Neural progenitor cell (in vitro differentiated cells): ENCODE results near the gene ADCY2.

Source experiments
- CTCF ChIP-seq: fragments of 200-600 bp; sonication (generic); IDR thresholded peaks from 2 replicates; pipeline ENCODE4 v1.5.1; 2017; ENCODE audit warnings: antibody characterized with exemption, mild to moderate bottlenecking
- EZH2 ChIP-seq: fragments of 200-600 bp; sonication (generic); IDR thresholded peaks from 2 replicates; pipeline ENCODE4 v1.6.1; 2017; ENCODE audit warnings: antibody characterized with exemption, mild to moderate bottlenecking, moderate library complexity
- EZH2phosphoT487 ChIP-seq: fragments of 200-600 bp; sonication (generic); IDR thresholded peaks from 2 replicates; pipeline ENCODE4 v1.6.1; 2017; ENCODE audit warnings: antibody characterized with exemption

GRCh38 chr5:7813007-7813406 lies 417.1 kb downstream of the ADCY2 start:
- TF ChIP-seq EZH2 (no peak), CTCF (no peak), EZH2phosphoT487 (no peak)
